Activated T-cell treated with anti-CD3 and anti-CD28 coated beads for 48 hours (primary cell): Measurements from ENCODE around the gene VPS37B.

Experiments
- DNase-seq: peaks from one replicate; pipeline ENCODE4 v3.0.0-alpha.2; 2020; ENCODE audit warnings: low read depth

The VPS37B gene

GRCh38 chr12:122838841-122839240, 57.1 kb downstream of the VPS37B start:
- DNase-seq, result no peak

- no peak for DNase-seq
Observed at GRCh38 chr12:122837306-122838265, 58.3 kb downstream of the VPS37B start.

- peak; percentile 22 for DNase-seq
Observed at GRCh38 chr12:122836027-122836921, 59.6 kb downstream of the VPS37B start.

GRCh38 chr12:122835750-122836026, 60.2 kb downstream of the VPS37B start:
- peak; percentile 20 for DNase-seq

GRCh38 chr12:122834921-122835749, 60.8 kb downstream of the VPS37B start, which contains the start of gene HIP1R:
Gene HIP1R (plus strand): TSS chr12:122835457. CDS start chr12:122835551, 94 bp downstream.
- DNase-seq, result peak; percentile 56

GRCh38 chr12:122834104-122834920, 61.6 kb downstream of the VPS37B start:
- DNase-seq, result no peak

GRCh38 chr12:122830517-122831214, 65.3 kb downstream of the VPS37B start:
- DNase-seq, result no peak

GRCh38 chr12:122827258-122827657, 68.7 kb downstream of the VPS37B start:
- DNase-seq, result no peak

- no peak for DNase-seq
Observed at GRCh38 chr12:122825773-122826724, 69.9 kb downstream of the VPS37B start.

GRCh38 chr12:122823429-122823828, 72.5 kb downstream of the VPS37B start:
- DNase-seq, result no peak

- DNase-seq, result no peak
Observed at GRCh38 chr12:122820838-122821271, 75.1 kb downstream of the VPS37B start.

GRCh38 chr12:122820138-122820537, 75.8 kb downstream of the VPS37B start:
- no peak for DNase-seq

- DNase-seq, result no peak
Observed at GRCh38 chr12:122819209-122819785, 76.6 kb downstream of the VPS37B start.
